Stimulated activated naive B cell treated with anti-CD40 and anti-IgM and Interleukin-4, amounts not matched to agents 10 μg/mL and 1 μg/mL and 100 μg/mL, for 72 hours (primary cell): ENCODE results near the gene RBL1.
"Not testable (repeated sequence)": the region's sequence is repeated elsewhere in the genome, so short reads cannot be mapped to it uniquely, and the experiment has no call there.

ENCODE experiments used
- ATAC-seq, 2 donors: fragments of 150-1000 bp; cut with Tn5 transposase; replicated peaks; 2 replicates each; pipeline ENCODE4 v1.10.0; 2021; ENCODE audit warnings: moderate library complexity in 1 of 2
- DNase-seq: peaks from one replicate; pipeline ENCODE4 v3.0.0; 2021
- H3K27ac Mint-ChIP-seq: one replicate; pipeline ENCODE4 v1.8.0; 2022; ENCODE audit warnings: mild to moderate bottlenecking, mixed read lengths
- H3K27me3 Mint-ChIP-seq, 2 donors: one replicate each; pipeline ENCODE4 v1.8.0; 2022; ENCODE audit warnings: mixed read lengths in 2 of 2
- H3K36me3 Mint-ChIP-seq, 2 donors: one replicate each; pipeline ENCODE4 v1.8.0; 2022; ENCODE audit warnings: mixed read lengths in 2 of 2, mild to moderate bottlenecking in 1 of 2
- H3K4me1 Mint-ChIP-seq, 2 donors: one replicate each; pipeline ENCODE4 v1.8.0; 2022; ENCODE audit warnings: mixed read lengths in 2 of 2, mild to moderate bottlenecking in 1 of 2
- H3K4me3 Mint-ChIP-seq, 2 donors: one replicate each; pipeline ENCODE4 v1.8.0; 2022; ENCODE audit warnings: mild to moderate bottlenecking in 2 of 2, mixed read lengths in 2 of 2, moderate library complexity in 1 of 2
- H3K9me3 Mint-ChIP-seq, 2 donors: one replicate each; pipeline ENCODE4 v1.8.0; 2022; ENCODE audit warnings: mixed read lengths in 2 of 2, mild to moderate bottlenecking in 1 of 2

The RBL1 gene

DNA sequence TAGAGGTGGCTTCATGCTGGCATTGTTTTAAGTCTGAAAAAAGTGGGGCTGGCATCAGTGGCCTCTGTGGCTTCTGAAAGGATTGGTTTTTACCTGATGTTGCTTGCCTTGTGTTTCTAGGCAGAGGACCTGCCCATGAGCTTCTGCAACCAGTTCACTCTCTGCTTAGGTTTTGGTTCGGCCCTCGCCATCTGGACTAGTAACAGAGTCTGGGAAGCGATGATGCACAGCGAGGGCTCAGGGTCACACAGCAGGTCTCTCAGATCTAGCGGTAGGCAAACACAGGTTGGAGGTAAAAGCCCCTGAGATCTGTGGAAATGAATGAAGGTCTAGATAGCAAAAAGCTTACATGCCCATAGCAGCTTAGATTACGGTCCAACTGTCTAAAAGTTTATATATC lies 6.8 kb upstream of the RBL1 start:
- ATAC-seq (no peak), DNase-seq (no peak)
- Mint-ChIP-seq H3K4me3 (no peak overlapping the region), H3K36me3 (no peaks in the 10 kb centered on the region), H3K27me3 (no peaks in the 10 kb centered on the region), H3K9me3 (no peaks in the 10 kb centered on the region), H3K4me1 (no peaks in the 10 kb centered on the region), H3K27ac (no peak overlapping the region)

- ATAC-seq = no peak
- H3K4me3 Mint-ChIP-seq = peak overlapping the region; percentile 99
- no peak for DNase-seq
- H3K27ac Mint-ChIP-seq = peak overlapping the region; percentile 100
- peaks cover 17 to 33% of the 10 kb centered on the region in 2 donors for H3K4me1 Mint-ChIP-seq
- H3K36me3 Mint-ChIP-seq = peaks cover 4 to 5% of the 10 kb centered on the region in 2 donors
- H3K27me3 Mint-ChIP-seq = no peaks in the 10 kb centered on the region
- no peaks in the 10 kb centered on the region for H3K9me3 Mint-ChIP-seq
Observed at GRCh38 chr20:37096415-37097041, 731 bp upstream of the RBL1 start.

GRCh38 chr20:37095108-37095598 lies 644 bp downstream of the RBL1 start:
- H3K4me3 Mint-ChIP-seq = peak overlapping the region; percentile 99
- peak; percentile 42 to 47 for ATAC-seq
- no peak for DNase-seq
- H3K27ac Mint-ChIP-seq = peak overlapping the region; percentile 96
- H3K36me3 Mint-ChIP-seq = peaks cover 11% of the 10 kb centered on the region in 2 donors
- no peaks in the 10 kb centered on the region for H3K27me3 Mint-ChIP-seq
- peaks cover 19 to 36% of the 10 kb centered on the region in 2 donors for H3K4me1 Mint-ChIP-seq
- no peaks in the 10 kb centered on the region for H3K9me3 Mint-ChIP-seq

DNA sequence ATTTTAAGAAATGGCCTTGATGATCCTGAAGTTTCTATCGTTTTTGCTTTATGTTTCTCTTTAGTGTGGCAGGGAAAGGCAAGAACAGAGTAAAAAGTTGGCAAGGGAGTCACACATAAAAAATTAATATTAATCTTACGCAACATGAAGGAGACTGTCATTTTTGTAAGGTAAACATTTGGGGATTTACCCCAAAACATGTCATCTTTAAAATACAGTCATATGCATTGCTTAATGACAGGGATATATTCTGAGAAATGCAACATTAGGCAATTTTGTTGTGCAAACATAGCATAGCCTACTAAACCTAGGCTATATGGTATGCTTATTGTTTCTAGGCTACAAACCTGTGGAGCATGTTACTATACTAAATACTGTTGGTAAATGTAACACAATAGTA lies 5.4 kb downstream of the RBL1 start:
- no peak for DNase-seq
- Mint-ChIP-seq H3K27me3 (no peaks in the 10 kb centered on the region), H3K27ac (no peak overlapping the region), H3K9me3 (no peaks in the 10 kb centered on the region), H3K4me3 (no peak overlapping the region), H3K36me3 (peaks cover 27 to 29% of the 10 kb centered on the region in 2 donors), H3K4me1 (peaks cover 15 to 29% of the 10 kb centered on the region in 2 donors)
- no peak for ATAC-seq

DNA sequence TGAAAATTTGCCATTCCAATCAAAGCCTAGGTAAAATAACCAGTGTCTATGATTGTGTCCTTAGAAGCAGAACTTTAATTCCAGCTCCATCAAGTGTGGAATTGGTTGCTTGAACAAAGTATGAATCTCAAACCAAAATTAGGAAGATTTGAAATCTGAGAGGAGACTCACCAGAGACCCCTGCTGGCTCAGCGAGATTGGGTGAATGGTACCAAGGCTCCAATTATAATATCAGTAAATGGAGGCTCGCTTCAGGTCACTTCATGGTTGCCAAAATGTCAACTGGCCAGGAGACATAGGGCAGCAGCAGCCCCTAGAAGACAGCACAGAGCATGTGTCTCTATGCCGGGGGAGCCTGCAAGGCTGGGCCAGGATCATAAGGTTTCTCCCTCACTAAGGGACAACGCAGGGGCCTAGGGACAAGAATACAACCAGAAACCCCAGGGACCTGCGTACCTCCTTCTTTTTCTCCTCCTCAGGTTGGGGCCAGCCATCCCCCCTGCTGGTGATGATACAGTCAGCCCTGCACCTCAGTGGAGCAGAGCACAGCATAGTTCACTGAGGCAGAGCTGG lies 14.0 kb downstream of the RBL1 start:
- no peaks in the 10 kb centered on the region for H3K27me3 Mint-ChIP-seq
- H3K9me3 Mint-ChIP-seq = no peaks in the 10 kb centered on the region
- no peak overlapping the region for H3K4me3 Mint-ChIP-seq
- ATAC-seq = peak in 1 of 2 donors; percentile 52
- H3K36me3 Mint-ChIP-seq = peaks cover 19 to 20% of the 10 kb centered on the region in 2 donors
- no peak overlapping the region for H3K27ac Mint-ChIP-seq
- peaks cover 2 to 9% of the 10 kb centered on the region in 2 donors for H3K4me1 Mint-ChIP-seq
- no peak for DNase-seq

GRCh38 chr20:37077009-37077408 lies 18.8 kb downstream of the RBL1 start:
- peaks cover 2 to 12% of the 10 kb centered on the region in 2 donors for H3K4me1 Mint-ChIP-seq

DNA sequence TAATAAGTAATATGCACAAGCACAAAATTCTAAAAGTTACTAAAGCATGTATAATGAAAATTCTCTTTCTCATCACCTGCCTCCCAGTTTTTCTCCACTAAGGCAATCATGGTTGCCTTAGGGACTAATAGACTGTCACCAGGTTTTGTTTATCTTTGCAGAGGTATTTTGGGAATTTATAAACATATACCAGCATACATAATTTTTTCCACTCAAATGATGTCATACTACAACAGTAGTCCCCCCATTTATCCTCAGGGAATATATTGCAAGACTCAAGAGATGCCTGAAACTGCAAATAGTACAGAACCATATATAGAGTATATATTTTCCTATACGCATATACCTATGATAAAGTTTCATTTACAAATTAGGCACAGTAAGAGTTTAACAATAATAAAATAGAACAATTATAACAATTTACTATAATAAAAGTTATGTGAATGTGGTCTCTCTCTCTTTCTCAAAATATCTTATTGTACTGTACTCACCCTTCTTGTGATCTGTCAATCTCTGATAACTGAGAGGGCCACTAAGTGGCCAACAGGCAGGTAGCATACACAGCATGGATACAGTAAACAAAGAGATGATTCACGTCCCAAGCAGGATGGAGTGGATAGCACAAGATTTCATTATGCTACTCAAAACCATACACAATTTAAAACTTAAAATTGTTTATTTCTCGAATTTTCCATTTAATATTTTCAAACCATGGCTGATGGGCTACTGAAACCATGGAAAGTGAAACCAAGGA lies 19.7 kb downstream of the RBL1 start:
- no peak for DNase-seq
- H3K27me3 Mint-ChIP-seq = no peaks in the 10 kb centered on the region
- H3K4me3 Mint-ChIP-seq = no peak overlapping the region
- H3K27ac Mint-ChIP-seq = peak overlapping the region; percentile 56
- no peaks in the 10 kb centered on the region for H3K9me3 Mint-ChIP-seq
- H3K36me3 Mint-ChIP-seq = peaks cover 21 to 26% of the 10 kb centered on the region in 2 donors
- H3K4me1 Mint-ChIP-seq = peaks cover 2 to 13% of the 10 kb centered on the region in 2 donors
- ATAC-seq = no peak

More at GRCh38 chr20:37077009-37077408, 18.8 kb downstream of the RBL1 start:
- no peaks in the 10 kb centered on the region for H3K9me3 Mint-ChIP-seq
- DNase-seq (no peak), ATAC-seq (no peak)
- no peak overlapping the region for H3K27ac Mint-ChIP-seq
- no peak overlapping the region for H3K4me3 Mint-ChIP-seq
- no peaks in the 10 kb centered on the region for H3K27me3 Mint-ChIP-seq
- peaks cover 18 to 21% of the 10 kb centered on the region in 2 donors for H3K36me3 Mint-ChIP-seq

DNA sequence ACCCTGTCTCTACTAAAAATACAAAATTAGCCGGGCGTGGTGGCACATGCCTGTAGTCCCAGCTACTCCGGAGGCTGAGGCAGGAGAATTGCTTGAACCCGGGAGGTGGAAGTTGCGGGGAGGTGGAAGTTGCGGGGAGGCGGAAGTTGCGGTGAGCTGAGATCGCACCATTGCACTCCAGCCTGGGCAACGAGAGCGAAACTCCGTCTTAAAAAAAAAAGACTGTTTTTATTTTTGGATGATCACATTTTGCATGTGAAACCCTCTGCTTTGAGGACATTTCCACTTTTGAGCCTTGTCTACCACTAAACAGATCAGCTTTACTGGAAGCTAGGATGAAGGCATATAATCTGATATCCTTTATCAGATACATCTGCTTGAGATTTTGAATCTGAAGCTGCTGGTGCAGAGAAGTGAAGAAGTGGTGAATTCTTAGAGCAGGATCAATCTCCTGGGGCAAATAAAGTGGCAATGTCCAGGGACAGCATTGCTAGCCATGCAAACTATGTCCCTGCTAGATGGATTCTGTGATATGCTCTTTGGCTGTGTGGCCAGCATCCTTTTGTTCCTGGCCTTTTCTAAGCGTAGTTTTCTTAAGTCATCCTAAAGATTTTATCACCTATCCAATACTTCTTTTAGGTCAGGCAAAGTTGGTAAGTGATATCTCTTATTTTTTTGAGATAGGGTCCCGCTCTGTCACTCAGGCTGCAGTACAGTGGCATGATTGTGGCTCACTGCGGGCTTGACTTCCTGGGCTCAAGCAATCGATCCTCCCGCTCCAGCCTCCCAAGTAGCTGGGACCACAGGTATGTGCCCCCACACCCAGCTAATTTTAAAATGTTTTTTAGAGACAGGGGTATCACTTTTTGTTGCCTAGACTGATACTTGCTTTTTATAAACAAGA lies 23.3 kb downstream of the RBL1 start:
- Mint-ChIP-seq H3K4me3 (no peak overlapping the region), H3K27ac (no peak overlapping the region), H3K36me3 (peaks cover 18 to 19% of the 10 kb centered on the region in 2 donors), H3K4me1 (peaks cover 2 to 13% of the 10 kb centered on the region in 2 donors), H3K27me3 (no peaks in the 10 kb centered on the region), H3K9me3 (no peaks in the 10 kb centered on the region)
- ATAC-seq (no peak), DNase-seq (no peak)

DNA sequence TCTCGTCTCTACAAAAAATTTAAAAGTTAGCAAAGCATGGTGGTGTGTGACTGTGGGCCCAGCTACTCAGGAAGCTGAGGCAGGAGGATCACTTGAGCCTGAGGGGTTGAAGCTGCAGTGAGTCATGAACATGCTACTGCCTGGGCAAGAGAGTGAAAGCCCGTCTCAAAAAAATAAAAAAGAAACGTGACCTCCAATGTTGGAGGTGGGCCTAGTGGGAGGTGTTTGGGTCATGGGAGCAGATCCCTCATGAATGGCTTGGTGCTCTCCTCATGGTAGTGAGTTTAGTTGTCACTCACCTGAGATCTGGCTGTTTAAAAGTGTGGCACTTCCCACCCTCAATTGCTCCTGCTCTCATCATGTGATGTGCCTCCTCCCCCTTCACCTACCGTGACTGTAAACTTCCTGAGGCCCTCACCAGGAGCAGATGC lies 24.3 kb downstream of the RBL1 start:
- no peak for ATAC-seq
- Mint-ChIP-seq H3K36me3 (peaks cover 21 to 22% of the 10 kb centered on the region in 2 donors), H3K27ac (peak overlapping the region; percentile 77), H3K4me3 (no peak overlapping the region), H3K9me3 (no peaks in the 10 kb centered on the region), H3K4me1 (peaks cover 2 to 13% of the 10 kb centered on the region in 2 donors), H3K27me3 (no peaks in the 10 kb centered on the region)
- DNase-seq = no peak

DNA sequence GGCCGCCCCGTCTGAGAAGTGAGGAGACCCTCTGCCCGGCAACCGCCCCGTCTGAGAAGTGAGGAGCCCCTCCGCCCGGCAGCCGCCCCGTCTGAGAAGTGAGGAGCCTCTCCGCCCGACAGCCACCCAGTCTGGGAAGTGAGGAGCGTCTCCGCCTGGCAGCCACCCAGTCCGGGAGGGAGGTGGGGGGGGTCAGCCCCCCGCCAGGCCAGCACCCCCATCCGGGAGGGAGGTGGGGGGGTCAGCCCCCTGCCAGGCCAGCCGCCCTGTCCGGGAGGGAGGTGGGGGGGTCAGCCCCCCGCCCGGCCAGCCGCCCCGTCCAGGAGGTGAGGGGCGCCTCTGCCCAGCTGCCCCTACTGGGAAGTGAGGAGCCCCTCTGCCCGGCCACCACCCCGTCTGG lies 26.2 kb downstream of the RBL1 start:
- ATAC-seq, DNase-seq, H3K4me3 Mint-ChIP-seq, H3K27ac Mint-ChIP-seq, H3K27me3 Mint-ChIP-seq, H3K9me3 Mint-ChIP-seq: not testable (repeated sequence)
- peaks cover 22 to 24% of the 10 kb centered on the region in 2 donors for H3K36me3 Mint-ChIP-seq
- peaks cover 2 to 13% of the 10 kb centered on the region in 2 donors for H3K4me1 Mint-ChIP-seq

DNA sequence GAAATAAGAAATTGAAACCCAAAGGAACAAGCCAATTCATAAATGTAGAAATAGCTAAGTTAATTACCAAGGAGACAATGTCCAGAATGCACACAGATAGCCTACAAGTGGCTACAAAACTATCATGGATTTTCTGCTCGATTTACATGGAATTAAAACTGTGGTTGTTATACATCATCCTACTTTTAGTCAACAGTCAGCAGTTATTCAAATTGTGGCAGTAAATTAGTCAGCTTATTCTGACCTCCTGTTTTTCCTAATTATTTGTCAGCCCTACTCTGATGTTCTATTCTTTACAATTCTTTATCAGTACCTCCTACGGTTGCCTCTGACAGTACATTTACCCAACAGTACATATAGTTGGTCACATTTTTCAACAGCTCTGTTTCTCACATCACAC lies 29.6 kb downstream of the RBL1 start:
- H3K27me3 Mint-ChIP-seq = no peaks in the 10 kb centered on the region
- no peak overlapping the region for H3K4me3 Mint-ChIP-seq
- DNase-seq (no peak), ATAC-seq (no peak)
- H3K27ac Mint-ChIP-seq = no peak overlapping the region
- H3K4me1 Mint-ChIP-seq = no peaks in the 10 kb centered on the region
- peaks cover 20 to 25% of the 10 kb centered on the region in 2 donors for H3K36me3 Mint-ChIP-seq
- no peaks in the 10 kb centered on the region for H3K9me3 Mint-ChIP-seq

- Mint-ChIP-seq H3K4me3 (no peak overlapping the region), H3K9me3 (no peaks in the 10 kb centered on the region), H3K27ac (no peak overlapping the region), H3K4me1 (peaks cover 0 to 6% of the 10 kb centered on the region in 2 donors), H3K36me3 (peaks cover 59 to 75% of the 10 kb centered on the region in 2 donors), H3K27me3 (no peaks in the 10 kb centered on the region)
- ATAC-seq (no peak), DNase-seq (no peak)
Observed at GRCh38 chr20:37055276-37055675, 40.5 kb downstream of the RBL1 start.

DNA sequence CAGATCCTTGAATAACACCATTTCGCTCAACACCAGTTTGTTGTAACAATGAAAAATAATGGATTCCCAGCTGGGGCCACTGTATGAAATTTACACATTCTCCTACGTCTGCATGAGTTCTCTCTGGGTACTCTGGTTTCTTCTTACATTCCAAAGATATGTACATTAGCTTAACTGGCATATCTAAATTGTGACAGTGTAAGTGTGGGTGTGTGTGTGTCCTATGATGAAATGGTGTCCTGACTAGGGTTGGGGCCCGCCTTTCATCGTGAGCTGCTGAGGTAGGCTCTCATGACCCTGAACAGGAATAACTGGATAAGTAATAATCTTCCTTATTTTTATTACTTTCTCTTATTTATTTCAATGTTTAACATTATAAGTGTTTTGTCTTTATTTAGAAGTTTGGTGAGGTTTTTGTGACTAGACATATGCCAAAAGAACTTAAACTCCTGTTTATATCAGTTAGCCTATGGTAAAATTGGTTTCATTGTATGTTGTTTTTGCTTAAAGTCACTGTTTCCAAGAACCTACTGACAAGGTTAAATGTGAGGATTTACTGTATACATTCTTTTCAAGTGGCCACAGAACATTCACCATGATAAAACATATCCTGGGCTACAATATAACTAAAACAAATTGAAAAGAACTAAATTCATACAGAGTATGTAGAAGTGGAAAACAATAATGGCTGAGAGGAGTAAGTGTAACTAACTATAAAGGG lies 42.4 kb downstream of the RBL1 start:
- Mint-ChIP-seq H3K27me3 (no peaks in the 10 kb centered on the region), H3K4me3 (no peak overlapping the region), H3K36me3 (peaks cover 62 to 78% of the 10 kb centered on the region in 2 donors), H3K27ac (peak overlapping the region; percentile 14), H3K9me3 (no peaks in the 10 kb centered on the region), H3K4me1 (peaks cover 0 to 7% of the 10 kb centered on the region in 2 donors)
- ATAC-seq (no peak), DNase-seq (no peak)
